Large intestine (tissue), 3 donors: ENCODE measurements around the gene JPH3. TPM values are rescaled to one million over a fixed set of nuclear protein-coding genes. Genes with fewer than 3 reads are reported as not detected.

Source experiments
- DNase-seq, 2 donors: peaks; one replicate each; pipeline versions ENCODE4 v3.0.0 to v3.0.0-alpha.2; 2013
- H3K27ac ChIP-seq: one replicate; pipeline ENCODE4 v1.5.1; 2013; ENCODE audit warnings: low read length
- H3K27me3 ChIP-seq: 2 replicates; pipeline ENCODE4 v1.6.1; 2013; ENCODE audit warnings: low read length; ENCODE audit not compliant: control insufficient read depth, insufficient read depth
- H3K36me3 ChIP-seq: 2 replicates; pipeline ENCODE4 v1.6.1; 2013; ENCODE audit warnings: low read length; ENCODE audit not compliant: control insufficient read depth, insufficient read depth
- H3K4me1 ChIP-seq: one replicate; pipeline ENCODE4 v1.6.1; 2013; ENCODE audit warnings: low read length; ENCODE audit not compliant: control insufficient read depth, insufficient read depth
- H3K4me3 ChIP-seq: one replicate; pipeline ENCODE4 v1.5.1; 2013; ENCODE audit warnings: low read length
- H3K9me3 ChIP-seq: one replicate; pipeline ENCODE4 v1.6.1; 2013; ENCODE audit warnings: mild to moderate bottlenecking, low read depth, low read length, moderate library complexity; ENCODE audit not compliant: control insufficient read depth
- WGBS: methylation state at CpG from one replicate; pipeline ENCODE4 v1.1.5; 2013; ENCODE audit warnings: low lambda C conversion rate; ENCODE audit not compliant: insufficient coverage; 5-methylcytosine and 5-hydroxymethylcytosine counted together
- polyA plus RNA-seq: library from polyadenylated mRNA; unstranded; fragments of 120-200 nt; gene quantifications from one replicate; pipeline ENCODE4 v1.2.1, GENCODE V29; 2013

JPH3 gene
- polyA plus RNA-seq, 1 donor = 2.2 TPM

GRCh38 chr16:87584271-87584670 lies 18.0 kb upstream of the JPH3 start:
- Histone ChIP-seq H3K9me3 (no peaks in the 10 kb centered on the region), H3K27me3 (peaks cover 36% of the 10 kb centered on the region)
- no CpG with 5 or more reads among the region's 7 CpGs for WGBS

GRCh38 chr16:87584975-87585374 lies 17.3 kb upstream of the JPH3 start:
- Histone ChIP-seq H3K27me3 (peaks cover 38% of the 10 kb centered on the region), H3K9me3 (no peaks in the 10 kb centered on the region)

More at GRCh38 chr16:87584271-87584670, 18.0 kb upstream of the JPH3 start:
- H3K4me3 ChIP-seq = no peak overlapping the region
- no peak for DNase-seq
- no peaks in the 10 kb centered on the region for H3K4me1 ChIP-seq
- no peak overlapping the region for H3K27ac ChIP-seq
- no peaks in the 10 kb centered on the region for H3K36me3 ChIP-seq

GRCh38 chr16:87585442-87586200 lies 16.7 kb upstream of the JPH3 start:
- DNase-seq = no peak
- WGBS = no CpG with 5 or more reads among the region's 28 CpGs
- no peaks in the 10 kb centered on the region for H3K4me1 ChIP-seq
- H3K27me3 ChIP-seq = peaks cover 43% of the 10 kb centered on the region
- H3K4me3 ChIP-seq = no peak overlapping the region
- H3K36me3 ChIP-seq = no peaks in the 10 kb centered on the region
- no peaks in the 10 kb centered on the region for H3K9me3 ChIP-seq
- no peak overlapping the region for H3K27ac ChIP-seq

More at GRCh38 chr16:87584975-87585374, 17.3 kb upstream of the JPH3 start:
- no peak overlapping the region for H3K27ac ChIP-seq
- H3K36me3 ChIP-seq = no peaks in the 10 kb centered on the region
- DNase-seq = no peak
- no peak overlapping the region for H3K4me3 ChIP-seq
- no peaks in the 10 kb centered on the region for H3K4me1 ChIP-seq
- no CpG with 5 or more reads among the region's 8 CpGs for WGBS

GRCh38 chr16:87586201-87586782 lies 16.0 kb upstream of the JPH3 start:
- Histone ChIP-seq H3K4me3 (no peak overlapping the region), H3K4me1 (no peaks in the 10 kb centered on the region), H3K9me3 (no peaks in the 10 kb centered on the region), H3K27ac (no peak overlapping the region), H3K36me3 (no peaks in the 10 kb centered on the region), H3K27me3 (peaks cover 46% of the 10 kb centered on the region)
- WGBS = 80% methylated on average over 1 of the region's 22 CpGs
- no peak for DNase-seq

- Histone ChIP-seq H3K9me3 (no peaks in the 10 kb centered on the region), H3K36me3 (no peaks in the 10 kb centered on the region), H3K27ac (no peak overlapping the region), H3K4me3 (no peak overlapping the region), H3K4me1 (no peaks in the 10 kb centered on the region), H3K27me3 (peaks cover 44% of the 10 kb centered on the region)
- WGBS = no CpG with 5 or more reads among the region's 9 CpGs
- DNase-seq = no peak
Measured at GRCh38 chr16:87587636-87588035, 14.7 kb upstream of the JPH3 start.

- no peaks in the 10 kb centered on the region for H3K36me3 ChIP-seq
- no peaks in the 10 kb centered on the region for H3K9me3 ChIP-seq
- no peak for DNase-seq
- no peaks in the 10 kb centered on the region for H3K4me1 ChIP-seq
- WGBS = no CpG with 5 or more reads among the region's 21 CpGs
- peaks cover 20% of the 10 kb centered on the region for H3K27me3 ChIP-seq
- no peak overlapping the region for H3K4me3 ChIP-seq
- H3K27ac ChIP-seq = no peak overlapping the region
Measured at GRCh38 chr16:87592018-87592712, 10.1 kb upstream of the JPH3 start.

GRCh38 chr16:87593710-87594258 lies 8.5 kb upstream of the JPH3 start:
- H3K4me1 ChIP-seq = no peaks in the 10 kb centered on the region
- H3K27ac ChIP-seq = no peak overlapping the region
- WGBS = 100% methylated on average over 1 of the region's 10 CpGs
- DNase-seq = no peak
- H3K27me3 ChIP-seq = peaks cover 23% of the 10 kb centered on the region
- H3K4me3 ChIP-seq = no peak overlapping the region
- no peaks in the 10 kb centered on the region for H3K36me3 ChIP-seq
- H3K9me3 ChIP-seq = no peaks in the 10 kb centered on the region

- Histone ChIP-seq H3K27ac (no peak overlapping the region), H3K4me1 (no peaks in the 10 kb centered on the region), H3K36me3 (no peaks in the 10 kb centered on the region), H3K9me3 (no peaks in the 10 kb centered on the region), H3K4me3 (no peak overlapping the region), H3K27me3 (peaks cover 29% of the 10 kb centered on the region)
- 60% methylated on average over 1 of the region's 5 CpGs for WGBS
- DNase-seq = no peak
Measured at GRCh38 chr16:87595712-87596111, 6.6 kb upstream of the JPH3 start.

- no peak overlapping the region for H3K4me3 ChIP-seq
- DNase-seq = no peak
- peaks cover 39% of the 10 kb centered on the region for H3K27me3 ChIP-seq
- 93% methylated on average over 6 of the region's 6 CpGs for WGBS
- H3K4me1 ChIP-seq = no peaks in the 10 kb centered on the region
- no peaks in the 10 kb centered on the region for H3K36me3 ChIP-seq
- no peak overlapping the region for H3K27ac ChIP-seq
- H3K9me3 ChIP-seq = no peaks in the 10 kb centered on the region
Measured at GRCh38 chr16:87597324-87597830, 4.9 kb upstream of the JPH3 start.

GRCh38 chr16:87598431-87598830 lies 3.9 kb upstream of the JPH3 start:
- peaks cover 45% of the 10 kb centered on the region for H3K27me3 ChIP-seq
- no peaks in the 10 kb centered on the region for H3K36me3 ChIP-seq
- no peaks in the 10 kb centered on the region for H3K4me1 ChIP-seq
- no peak overlapping the region for H3K4me3 ChIP-seq
- peaks cover 4% of the 10 kb centered on the region for H3K9me3 ChIP-seq
- H3K27ac ChIP-seq = no peak overlapping the region
- 80% methylated on average over 2 of the region's 5 CpGs for WGBS
- DNase-seq = no peak
